ENCODE results near the gene SNRNP70.

GRCh38 chr19:49135686-49136085, 50.4 kb downstream of the SNRNP70 start:
- TF ChIP-seq PPARA (CRISPR knock-in tag; IDR thresholded peaks at IDR 0.05; ENCODE audit: borderline replicate concordance) = no peak
- no peak for TF ChIP-seq ZFP30 (CRISPR knock-in tag; IDR thresholded peaks at IDR 0.05)
- no peak for TF ChIP-seq ZFP3 (CRISPR knock-in tag; IDR thresholded peaks at IDR 0.05)
- TF ChIP-seq CSDC2 (CRISPR knock-in tag; IDR thresholded peaks at IDR 0.05) = no peak
- TF ChIP-seq PATZ1 (CRISPR knock-in tag; IDR thresholded peaks at IDR 0.05; ENCODE audit: borderline replicate concordance) = no peak
- TF ChIP-seq CREB5 (CRISPR knock-in tag; IDR thresholded peaks at IDR 0.05; ENCODE audit: low read depth) = no peak
- no peak for TF ChIP-seq OSR1 (CRISPR knock-in tag; IDR thresholded peaks at IDR 0.05)
- TF ChIP-seq RARB (CRISPR knock-in tag; IDR thresholded peaks at IDR 0.05) = no peak
- no peak for TF ChIP-seq ARNTL (CRISPR knock-in tag; IDR thresholded peaks at IDR 0.05; ENCODE audit: borderline replicate concordance, low read depth)
- TF ChIP-seq TCF4 (CRISPR knock-in tag; IDR thresholded peaks at IDR 0.05; ENCODE audit: borderline replicate concordance) = no peak
- no peak for TF ChIP-seq ISL1 (CRISPR knock-in tag; IDR thresholded peaks at IDR 0.05)
- TF ChIP-seq SNAI2 (CRISPR knock-in tag; IDR thresholded peaks at IDR 0.05) = no peak
- TF ChIP-seq ZNF70 (CRISPR knock-in tag; IDR thresholded peaks at IDR 0.05) = no peak

Data from SK-N-SH treated with all-trans-retinoic acid at 6 μM for 48 hours (cell line).